Measurements from ENCODE around the gene MFSD12.
A peak's percentile ranks its signal among the peaks of the same experiment; 100 is the strongest.
"Not testable (repeated sequence)": the region's sequence is repeated elsewhere in the genome, so short reads cannot be mapped to it uniquely, and the experiment has no call there.

The MFSD12 gene

GRCh38 chr19:3572855-3573161 is 15.4 kb upstream of the MFSD12 start, which contains the start of gene HMG20B:
HMG20B (plus strand) TSS chr19:3572944; CDS start chr19:3573310, 366 bp downstream.
- Histone ChIP-seq H3K4me3 (peak within 1 kb of the TSS; percentile 84 to 99 (median 93)), H3K27ac (peak within 1 kb of the TSS in 10 of 11 experiments; percentile 76 to 95 (median 88); a peak in 21 of 22 replicates), H3K27me3 (no peaks in the 10 kb centered on the region), H3K4me1 (peaks cover 7 to 34% (median 11%) of the 10 kb centered on the region in 10 experiments), H3K36me3 (peaks cover 10 to 29% (median 23%) of the 10 kb centered on the region in 11 experiments), H3K9ac (peak within 1 kb of the TSS; percentile 87 to 96 (median 93)), H3K9me3 (replicated peaks in 1 of 11) (no peaks in the 10 kb centered on the region), H4K20me1 (peaks cover 0 to 32% (median 17%) of the 10 kb centered on the region in 11 experiments; a peak in 16 of 22 replicates), H3K4me2 (peak within 1 kb of the TSS; percentile 82 to 96 (median 93))
- no peak for TF ChIP-seq Cebpa-rat (IDR thresholded peaks at IDR 0.05)

DNA sequence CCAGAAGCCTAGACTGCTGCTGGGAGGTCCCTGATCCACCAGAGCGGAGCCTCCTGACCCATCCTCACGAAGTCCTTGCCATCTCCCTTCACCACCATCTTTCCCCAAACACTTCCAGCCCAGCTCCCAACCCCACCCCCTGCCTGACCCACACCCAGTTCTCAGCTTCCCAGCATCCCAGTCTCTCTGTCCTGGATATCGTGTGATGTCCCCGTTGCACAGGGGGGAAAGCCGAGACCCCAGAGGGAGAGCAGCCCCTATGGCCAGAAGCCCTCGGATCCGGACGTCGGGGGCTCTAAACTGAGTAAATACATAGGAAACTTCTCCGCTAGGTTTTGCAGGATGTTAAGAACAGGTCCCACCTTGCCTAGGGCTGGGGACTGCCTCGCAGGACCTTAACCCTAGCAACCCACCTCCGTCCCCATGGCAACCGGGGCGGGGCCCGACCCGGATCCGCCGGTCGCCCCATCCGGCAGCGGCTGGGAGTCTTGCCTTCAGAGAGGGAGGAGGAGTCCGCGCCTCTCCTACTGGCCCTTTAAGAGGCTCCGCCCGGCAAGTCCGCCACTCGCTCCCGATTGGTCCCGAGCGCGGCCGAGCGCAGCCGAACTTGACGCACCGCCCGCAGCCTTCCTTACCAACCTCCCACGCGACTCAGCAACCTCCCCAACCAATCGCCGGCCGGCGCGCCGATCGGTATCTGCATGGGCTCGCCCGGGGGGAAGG is 14.9 kb upstream of the MFSD12 start:
- peaks cover 7 to 34% (median 11%) of the 10 kb centered on the region in 10 experiments for H3K4me1 ChIP-seq
- peaks cover 10 to 27% (median 23%) of the 10 kb centered on the region in 11 experiments for H3K36me3 ChIP-seq
- H4K20me1 ChIP-seq, result peaks cover 0 to 32% (median 17%) of the 10 kb centered on the region in 11 experiments; a peak in 16 of 22 replicates
- H3K4me3 ChIP-seq, result peak overlapping the region; percentile 48 to 71 (median 58)
- H3K9me3 ChIP-seq (replicated peaks in 1 of 11), result no peaks in the 10 kb centered on the region
- H3K27me3 ChIP-seq, result no peaks in the 10 kb centered on the region
- peak overlapping the region in 10 of 11 experiments; percentile 14 to 72 (median 54); a peak in 13 of 22 replicates for H3K27ac ChIP-seq
- TF ChIP-seq Cebpa-rat (IDR thresholded peaks at IDR 0.05), result no peak
- H3K9ac ChIP-seq, result peak overlapping the region; percentile 53 to 70 (median 63); a peak in 21 of 22 replicates
- H3K4me2 ChIP-seq, result peak overlapping the region; percentile 76 to 95 (median 86)

DNA sequence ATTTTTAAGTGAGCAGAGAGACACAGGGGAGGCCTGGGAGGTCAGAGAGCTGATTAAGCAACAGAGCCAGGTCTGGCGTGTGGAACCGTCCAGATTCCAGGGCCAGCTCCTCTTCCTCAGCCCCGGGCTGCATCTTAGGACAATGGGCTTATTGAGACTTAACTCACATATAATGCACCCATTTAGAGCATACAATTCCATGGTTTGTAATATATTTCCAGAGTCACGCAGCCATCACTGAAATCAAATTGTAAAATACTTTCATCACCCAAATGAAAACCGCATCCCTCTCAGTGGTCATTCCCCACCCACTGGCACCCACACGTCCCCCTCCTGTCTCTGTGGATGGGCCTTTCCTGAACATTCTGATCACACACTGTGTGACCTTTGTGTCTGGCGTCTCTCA is 13.2 kb upstream of the MFSD12 start:
- Histone ChIP-seq H3K4me1 (peaks cover 7 to 29% (median 10%) of the 10 kb centered on the region in 10 experiments), H3K4me2 (no peak overlapping the region), H4K20me1 (peaks cover 0 to 23% (median 14%) of the 10 kb centered on the region in 11 experiments; a peak in 15 of 22 replicates), H3K9ac (no peak overlapping the region), H3K27ac (no peak overlapping the region), H3K4me3 (no peak overlapping the region), H3K27me3 (no peaks in the 10 kb centered on the region), H3K9me3 (replicated peaks in 1 of 11) (no peaks in the 10 kb centered on the region), H3K36me3 (peaks cover 0 to 15% (median 12%) of the 10 kb centered on the region in 11 experiments; a peak in 16 of 22 replicates)
- TF ChIP-seq Cebpa-rat (IDR thresholded peaks at IDR 0.05), result no peak

DNA sequence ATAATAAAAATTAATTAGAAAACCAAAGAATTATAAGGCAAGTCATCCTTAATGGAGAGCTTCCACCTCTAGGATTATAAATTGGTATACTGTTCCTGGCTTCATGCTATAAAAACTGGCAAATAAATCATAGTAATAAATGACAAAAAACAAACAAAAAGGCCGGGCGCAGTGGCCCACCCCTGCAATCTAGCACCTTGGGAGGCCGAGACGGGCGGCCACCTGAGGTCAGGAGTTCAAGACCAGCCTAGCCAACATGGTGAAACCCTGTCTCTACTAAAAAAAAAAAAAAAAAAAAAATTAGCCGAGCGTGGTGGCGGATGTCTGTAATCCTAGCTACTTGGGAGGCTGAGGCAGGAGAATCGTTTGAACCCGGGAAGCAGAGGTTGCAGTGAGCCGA is 12.7 kb upstream of the MFSD12 start:
- peaks cover 7 to 24% (median 10%) of the 10 kb centered on the region in 10 experiments for H3K4me1 ChIP-seq
- H4K20me1 ChIP-seq, result peaks cover 0 to 17% (median 9%) of the 10 kb centered on the region in 11 experiments; a peak in 15 of 22 replicates
- H3K9me3 ChIP-seq (replicated peaks in 1 of 11); H3K27me3 ChIP-seq; H3K4me3 ChIP-seq; H3K9ac ChIP-seq; H3K36me3 ChIP-seq; H3K27ac ChIP-seq; H3K4me2 ChIP-seq: not testable (repeated sequence)

DNA sequence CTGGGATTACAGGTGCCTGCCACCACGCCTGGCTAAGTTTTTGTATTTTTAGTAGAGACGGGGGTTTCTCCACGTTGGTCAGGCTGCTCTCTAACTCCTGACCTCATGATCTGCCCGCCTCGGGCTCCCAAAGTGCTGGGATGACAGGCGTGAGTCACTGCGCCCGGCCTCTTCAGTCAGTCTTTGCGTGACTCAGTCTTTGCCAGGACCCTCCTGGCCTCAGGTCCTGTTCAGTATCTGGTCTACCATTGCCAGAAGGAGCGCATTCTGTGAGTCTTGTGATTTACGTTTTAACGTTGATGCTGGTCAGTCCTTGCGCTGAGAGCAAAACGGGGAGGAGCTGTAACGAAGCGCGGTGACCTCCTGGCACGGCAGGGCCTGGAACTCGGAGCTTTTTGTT is 7.8 kb upstream of the MFSD12 start:
- Histone ChIP-seq H3K4me3 (no peak overlapping the region), H3K4me2 (no peak overlapping the region), H3K9me3 (replicated peaks in 1 of 11) (no peaks in the 10 kb centered on the region), H3K27me3 (no peaks in the 10 kb centered on the region), H3K27ac (no peak overlapping the region), H3K9ac (no peak overlapping the region), H4K20me1 (no peaks in the 10 kb centered on the region), H3K36me3 (no peaks in the 10 kb centered on the region), H3K4me1 (peaks cover 10 to 30% (median 17%) of the 10 kb centered on the region in 10 experiments)
- no peak for TF ChIP-seq Cebpa-rat (IDR thresholded peaks at IDR 0.05)

GRCh38 chr19:3563709-3564524 is 6.5 kb upstream of the MFSD12 start:
- Histone ChIP-seq H3K27ac (peak overlapping the region in 1 of 11 experiments; percentile 22; a peak in 1 of 22 replicates), H3K4me2 (0 out of 22 replicates have a peak overlapping the region, but pooled peaks of 1 of the 11 experiments have one; percentile 15), H4K20me1 (no peaks in the 10 kb centered on the region), H3K36me3 (no peaks in the 10 kb centered on the region), H3K27me3 (no peaks in the 10 kb centered on the region), H3K9ac (0 out of 22 replicates have a peak overlapping the region, but pooled peaks of 1 of the 11 experiments have one; percentile 38), H3K4me3 (no peak overlapping the region), H3K4me1 (peaks cover 11 to 39% (median 27%) of the 10 kb centered on the region in 10 experiments), H3K9me3 (replicated peaks in 1 of 11) (no peaks in the 10 kb centered on the region)
- no peak for TF ChIP-seq Cebpa-rat (IDR thresholded peaks at IDR 0.05)

GRCh38 chr19:3556978-3557460 is 367 bp downstream of the MFSD12 start:
- H3K4me3 ChIP-seq, result peak overlapping the region; percentile 91 to 100 (median 98)
- H3K36me3 ChIP-seq, result no peaks in the 10 kb centered on the region
- TF ChIP-seq Cebpa-rat (IDR thresholded peaks at IDR 0.05), result no peak
- H3K27ac ChIP-seq, result peak overlapping the region; percentile 56 to 82 (median 79); a peak in 21 of 22 replicates
- no peaks in the 10 kb centered on the region for H3K27me3 ChIP-seq
- peaks cover 7 to 52% (median 34%) of the 10 kb centered on the region in 11 experiments; a peak in 19 of 22 replicates for H4K20me1 ChIP-seq
- peak overlapping the region; percentile 78 to 94 (median 86) for H3K9ac ChIP-seq
- H3K4me1 ChIP-seq, result peaks cover 66 to 89% (median 83%) of the 10 kb centered on the region in 10 experiments
- H3K9me3 ChIP-seq (replicated peaks in 1 of 11), result no peaks in the 10 kb centered on the region
- H3K4me2 ChIP-seq, result peak overlapping the region; percentile 74 to 99 (median 94)

DNA sequence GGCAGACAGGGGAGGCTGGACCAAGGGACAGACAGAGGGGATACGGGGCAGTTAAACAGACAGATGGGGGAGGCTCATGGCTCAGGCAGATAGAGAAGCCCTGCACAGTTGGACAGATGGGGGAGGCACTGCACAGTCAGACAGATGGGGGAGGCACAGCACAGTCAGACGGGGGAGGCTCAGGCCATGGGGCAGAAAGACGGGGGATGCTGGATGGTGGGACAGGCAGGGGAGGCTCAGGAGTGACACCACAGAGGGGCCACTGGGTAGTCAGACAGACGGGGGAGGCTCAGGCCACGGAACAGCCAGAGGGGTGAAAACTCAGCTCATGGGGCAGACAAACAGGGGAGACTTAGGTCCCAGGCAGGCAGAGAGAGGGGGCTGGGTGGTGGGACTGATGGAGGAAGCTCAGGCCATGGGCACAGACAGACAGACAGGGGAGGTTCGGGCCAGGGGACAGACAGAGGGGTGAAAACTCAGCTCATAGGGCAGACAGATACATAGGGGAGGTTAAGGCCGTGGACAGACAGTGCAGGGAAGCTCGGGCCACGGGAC is 886 bp downstream of the MFSD12 start:
- Histone ChIP-seq H3K4me3 (peak overlapping the region; percentile 91 to 100 (median 98)), H3K36me3 (peaks cover 0 to 2% (median 0%) of the 10 kb centered on the region in 11 experiments; a peak in 7 of 22 replicates), H3K4me1 (peaks cover 71 to 93% (median 88%) of the 10 kb centered on the region in 10 experiments), H3K9ac (peak overlapping the region; percentile 78 to 94 (median 86)), H4K20me1 (peaks cover 7 to 57% (median 40%) of the 10 kb centered on the region in 11 experiments; a peak in 19 of 22 replicates), H3K27ac (peak overlapping the region in 10 of 11 experiments; percentile 56 to 82 (median 79); a peak in 19 of 22 replicates), H3K4me2 (peak overlapping the region; percentile 74 to 99 (median 94)), H3K9me3 (replicated peaks in 1 of 11) (no peaks in the 10 kb centered on the region), H3K27me3 (no peaks in the 10 kb centered on the region)
- TF ChIP-seq Cebpa-rat (IDR thresholded peaks at IDR 0.05), result no peak

Measured in BLaER1 treated with 17β-estradiol and CSF1 and Interleukin-3, amounts not matched to agents 10 nM and 100 nM (cell line).